NCI-H187 (cell line): ENCODE data around the gene ECD.
A peak's percentile ranks its signal among the peaks of the same experiment; 100 is the strongest.

Source experiments
- DNase-seq, 2 experiments: peaks; one replicate each; lab custom pipeline; 2025; lab: John Stamatoyannopoulos, UW

The ECD gene

DNA sequence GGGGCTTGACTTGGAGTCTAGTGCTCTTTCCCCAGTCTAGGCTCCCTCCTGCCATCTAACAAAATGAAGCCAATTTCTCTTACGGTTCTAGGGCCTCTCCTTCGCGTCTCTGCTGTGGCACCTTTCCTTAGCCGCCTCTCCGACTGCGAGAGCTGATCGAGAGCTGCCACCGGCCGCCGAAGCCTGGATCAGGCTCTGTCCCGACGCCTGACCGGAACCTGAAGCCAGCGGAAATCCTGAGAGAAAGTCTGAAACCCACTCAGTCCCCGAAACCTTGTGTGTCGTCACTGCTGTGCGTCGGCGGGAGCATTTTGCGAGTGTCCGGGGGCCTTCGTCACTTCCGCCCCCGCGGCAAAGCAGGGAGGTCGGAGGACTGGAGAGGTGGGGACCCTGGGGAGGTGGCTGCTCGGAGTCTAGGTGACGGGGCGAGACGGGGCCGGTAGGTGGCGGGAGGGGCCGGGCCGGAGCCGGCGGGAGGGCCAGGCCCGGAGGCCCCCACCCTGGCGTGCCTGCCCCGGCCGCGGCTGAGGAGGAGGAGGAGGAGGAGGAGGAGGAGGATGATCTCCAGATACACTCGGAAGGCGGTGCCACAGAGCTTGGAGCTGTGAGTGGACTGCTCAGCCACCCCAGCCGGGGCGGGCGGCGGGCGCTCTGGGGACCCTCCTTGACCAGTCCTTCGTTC lies at the start of gene ECD, which contains the start of gene FAM149B1:
ECD (minus strand) TSS at position 226 of the 682 bp plus-strand sequence. CDS start 4,071 bp downstream, outside the sequence.
FAM149B1 (plus strand) TSS at position 337 of the 682 bp plus-strand sequence; CDS start at position 558, 221 bp downstream.
- DNase-seq = peak; percentile 31 to 69

- DNase-seq = no peak
Observed at GRCh38 chr10:73215749-73216148, 47.9 kb upstream of the ECD start.

- no peak for DNase-seq
Observed at GRCh38 chr10:73211106-73211811, 43.5 kb upstream of the ECD start.

DNA sequence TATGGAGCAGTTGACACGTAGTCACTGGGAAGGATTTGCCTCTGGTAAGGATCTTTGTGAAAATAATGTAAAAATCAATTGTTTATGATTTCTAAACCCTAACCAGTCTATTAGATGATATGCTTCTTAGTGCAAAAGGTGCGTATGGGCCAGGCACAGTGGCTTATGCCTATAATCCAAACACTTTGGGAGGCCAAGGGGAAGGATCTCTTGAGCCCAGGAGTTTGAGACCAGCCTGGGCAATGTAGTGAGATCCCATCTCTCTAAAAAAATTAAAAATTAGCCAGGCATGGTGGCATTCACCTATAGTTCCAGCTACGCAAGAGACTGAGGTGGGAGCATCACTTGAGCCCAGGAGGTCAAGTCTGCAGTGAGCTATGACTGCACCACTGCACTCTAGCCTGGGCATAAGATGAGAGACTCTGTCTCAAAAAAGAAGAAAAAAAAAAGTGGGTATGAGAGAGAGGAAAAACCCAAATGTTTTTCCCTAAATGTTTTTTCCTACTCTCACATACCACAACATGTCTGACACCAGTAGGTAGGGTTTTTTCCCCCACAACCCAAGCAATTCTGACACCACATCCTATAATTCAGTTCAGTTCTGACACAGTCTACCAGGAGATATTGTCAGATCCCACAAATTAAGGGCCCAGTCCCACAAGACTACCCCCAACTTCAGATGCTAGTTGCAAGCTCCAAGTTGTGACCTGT lies 42.7 kb upstream of the ECD start:
- no peak for DNase-seq

DNA sequence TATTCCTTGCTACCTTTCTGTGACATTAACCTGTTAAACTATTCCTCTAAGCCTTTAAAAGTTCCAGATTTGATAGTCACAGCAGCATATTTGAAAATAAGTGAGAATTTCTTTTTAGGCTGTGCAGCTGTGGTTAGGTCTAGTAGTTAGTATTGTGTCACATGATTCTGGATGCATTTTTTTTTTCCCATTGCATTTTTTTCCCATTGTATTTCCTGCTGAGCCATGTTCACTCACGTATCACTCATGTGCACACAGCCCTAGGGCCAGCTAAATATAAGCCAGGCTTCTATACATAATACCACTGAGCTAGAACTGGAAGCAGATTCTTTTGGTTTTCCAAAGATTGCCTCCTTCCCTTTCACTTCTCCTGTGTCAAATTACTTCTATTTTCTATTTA lies 41.9 kb upstream of the ECD start:
- no peak for DNase-seq

DNA sequence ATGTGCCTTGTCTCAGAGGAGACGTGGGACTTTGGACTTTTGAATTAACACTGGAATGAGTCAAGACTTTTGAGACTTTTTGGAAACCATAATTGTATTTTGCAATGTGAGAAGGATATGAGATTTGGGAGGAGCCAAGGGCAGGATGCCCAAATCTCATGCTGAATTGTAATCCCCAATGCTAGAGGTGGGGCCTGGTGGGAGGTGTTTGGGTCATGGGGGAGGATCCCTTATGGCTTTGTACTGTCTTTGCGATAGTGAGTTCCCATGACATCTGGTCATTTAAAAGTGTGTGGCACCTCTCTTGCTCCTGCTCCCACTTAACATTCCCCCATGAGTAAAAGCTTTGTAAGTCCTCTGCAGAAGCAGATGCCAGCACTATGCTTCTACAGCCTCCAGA lies 40.1 kb upstream of the ECD start:
- DNase-seq = no peak

GRCh38 chr10:73206385-73206784 lies 38.6 kb upstream of the ECD start:
- no peak for DNase-seq

DNA sequence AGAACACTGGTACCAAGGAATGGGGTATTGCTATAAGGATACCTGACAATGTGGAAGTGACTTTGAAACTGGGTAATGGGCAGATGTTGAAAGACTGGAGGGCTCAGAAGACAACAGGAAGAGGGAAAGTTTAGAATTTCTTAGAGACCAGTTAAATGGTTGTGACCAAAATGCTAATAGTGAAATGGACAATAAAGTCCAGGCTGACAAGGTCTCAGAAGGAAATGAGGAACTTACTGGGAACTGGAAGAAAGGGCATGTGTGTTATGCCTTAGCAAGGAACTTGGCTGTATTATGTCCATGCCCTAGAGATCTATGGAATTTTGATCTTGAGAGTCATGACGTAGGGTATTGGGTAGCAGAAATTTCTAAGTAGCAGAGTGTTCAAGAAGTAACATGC lies 38.1 kb upstream of the ECD start:
- no peak for DNase-seq

GRCh38 chr10:73205081-73205480 lies 37.3 kb upstream of the ECD start:
- DNase-seq = no peak

DNA sequence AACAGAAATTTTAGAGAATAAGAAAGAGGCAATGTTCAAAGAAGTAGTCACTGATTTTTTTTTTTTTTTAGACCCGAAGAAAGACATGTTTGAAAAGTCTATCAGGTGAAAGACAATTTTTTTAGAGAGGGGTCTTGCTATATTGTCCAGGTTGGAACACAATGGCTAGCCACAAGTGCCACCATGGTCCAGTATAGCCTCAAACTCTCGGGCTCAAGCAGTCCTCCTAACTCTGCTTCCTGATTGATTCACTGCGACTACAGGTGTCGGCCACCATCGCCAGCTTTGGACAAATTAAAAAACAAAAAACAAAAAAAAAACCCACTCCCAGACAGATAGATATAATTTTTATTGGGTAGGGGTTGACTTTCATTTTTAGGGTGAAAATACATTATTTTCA lies 22.4 kb upstream of the ECD start:
- DNase-seq = no peak

- DNase-seq = no peak
Observed at GRCh38 chr10:73186266-73186665, 18.5 kb upstream of the ECD start.

- DNase-seq = no peak
Observed at GRCh38 chr10:73183667-73184281, 16.0 kb upstream of the ECD start.

- no peak for DNase-seq
Observed at GRCh38 chr10:73182568-73182967, 14.8 kb upstream of the ECD start.

GRCh38 chr10:73174148-73174925 lies 6.5 kb upstream of the ECD start:
- no peak for DNase-seq

DNA sequence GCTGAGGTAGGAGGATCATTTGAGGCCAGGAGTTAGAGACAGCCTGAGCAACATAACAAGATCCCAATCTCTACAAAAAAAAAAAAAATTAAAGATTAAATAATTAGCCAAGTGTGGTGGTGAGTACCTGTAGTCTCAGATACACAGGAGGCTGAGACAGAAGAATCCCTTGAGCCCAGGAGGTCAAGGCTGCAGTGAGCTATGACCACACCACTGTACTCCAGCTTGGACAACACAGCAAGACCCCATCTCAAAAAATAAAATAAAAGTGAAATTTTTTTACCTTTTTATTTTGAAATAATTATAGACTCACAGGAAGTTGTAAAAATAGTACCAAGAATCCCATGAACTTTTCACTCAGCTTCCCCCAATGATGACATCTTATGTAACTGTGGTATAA lies 5.1 kb upstream of the ECD start:
- DNase-seq = no peak

- DNase-seq = no peak
Observed at GRCh38 chr10:73169320-73169719, 1.5 kb upstream of the ECD start.

DNA sequence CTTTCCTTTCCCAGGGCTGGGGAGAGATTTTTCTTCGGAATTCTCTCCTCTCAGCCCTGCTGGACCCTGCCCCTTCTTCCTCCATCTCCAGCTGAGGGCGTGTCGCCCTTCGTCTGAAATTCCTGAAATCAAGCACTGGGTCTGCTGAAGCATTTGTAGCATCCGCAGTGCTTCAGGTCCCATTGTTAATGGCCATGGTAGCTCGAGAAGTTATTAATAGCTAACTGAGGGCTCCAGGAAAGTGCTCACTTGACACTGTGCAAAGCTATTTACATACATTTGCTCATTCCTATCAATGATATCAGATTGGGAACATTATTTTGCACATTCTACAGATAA lies 626 bp upstream of the ECD start:
- no peak for DNase-seq

- DNase-seq = no peak
Observed at GRCh38 chr10:73167458-73167782, 388 bp downstream of the ECD start.

DNA sequence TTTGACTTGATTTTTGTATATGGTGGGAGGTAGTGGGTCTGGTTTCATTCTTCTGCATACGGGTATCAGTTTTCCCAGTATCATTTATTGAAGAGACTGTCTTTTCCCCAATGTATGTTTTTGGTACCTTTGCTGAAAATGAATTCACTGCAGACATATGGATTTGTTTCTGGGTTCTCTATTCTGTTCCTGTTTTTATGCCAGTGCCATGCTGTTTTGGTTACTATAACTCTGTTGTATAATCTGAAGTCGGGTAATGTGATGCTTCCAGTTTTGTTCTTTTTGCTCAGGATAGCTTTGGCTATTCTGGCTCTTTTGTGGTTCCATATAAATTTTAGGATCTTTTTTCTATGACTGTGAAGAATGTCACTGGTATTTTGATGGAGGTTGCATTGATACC lies 836 bp downstream of the ECD start:
- DNase-seq = no peak

DNA sequence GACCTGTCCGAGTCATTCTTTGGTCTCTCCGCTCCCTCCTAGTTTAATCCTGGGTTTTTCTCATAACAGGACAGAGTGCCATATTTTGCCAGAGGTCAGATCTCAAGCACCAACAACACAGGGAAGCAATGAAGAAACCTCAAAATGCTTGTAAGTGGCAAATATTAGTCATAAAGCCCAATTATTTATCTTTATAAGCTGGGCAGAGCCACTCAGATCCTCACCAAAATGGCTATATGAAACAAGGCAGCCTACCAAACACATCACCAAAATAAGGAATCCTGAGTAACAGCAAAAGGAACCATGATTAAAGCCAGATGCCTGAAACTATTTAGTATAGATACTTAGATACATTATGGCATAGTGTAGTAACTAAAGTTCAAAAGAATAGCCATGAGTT lies 4.7 kb downstream of the ECD start:
- no peak for DNase-seq

- no peak for DNase-seq
Observed at GRCh38 chr10:73161662-73162061, 6.1 kb downstream of the ECD start.

DNA sequence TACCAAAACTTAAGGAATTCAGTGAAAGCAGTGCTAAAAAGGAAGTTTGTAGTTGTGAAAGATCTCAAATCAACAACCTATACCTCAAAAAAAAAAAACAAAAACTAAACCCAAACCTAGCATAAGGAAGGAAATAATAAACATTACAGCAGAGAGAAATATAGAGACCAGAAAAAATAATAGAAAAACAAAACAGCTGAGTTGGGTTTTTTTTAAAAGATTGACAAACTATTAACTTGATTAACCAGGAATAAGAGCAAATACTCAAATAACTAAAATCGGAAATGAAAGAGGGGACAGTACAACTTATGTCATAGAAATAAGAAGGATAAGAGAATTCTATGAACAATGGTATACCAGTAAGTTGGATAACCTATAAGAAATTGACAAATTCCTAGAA lies 6.7 kb downstream of the ECD start:
- DNase-seq = no peak
